Muscle layer of colon (tissue), 2 donors: Measurements from ENCODE around the gene CDH5.

ENCODE experiments used
- H3K27ac ChIP-seq: one replicate; pipeline ENCODE4 v1.7.0; 2013; ENCODE audit warnings: low read depth, mild to moderate bottlenecking, low read length, moderate library complexity
- H3K27me3 ChIP-seq, 2 donors: one replicate each; pipeline ENCODE4 v1.7.0; 2013; ENCODE audit warnings: low read length in 2 of 2, mild to moderate bottlenecking in 2 of 2; ENCODE audit not compliant: insufficient read depth in 2 of 2, control insufficient read depth in 1 of 2
- H3K36me3 ChIP-seq: one replicate; pipeline ENCODE4 v1.7.0; 2013; ENCODE audit warnings: mild to moderate bottlenecking, low read length; ENCODE audit not compliant: insufficient read depth
- H3K4me1 ChIP-seq: one replicate; pipeline ENCODE4 v1.7.0; 2013; ENCODE audit warnings: mild to moderate bottlenecking, low read length; ENCODE audit not compliant: insufficient read depth
- H3K4me3 ChIP-seq, 2 donors: one replicate each; pipeline ENCODE4 v1.7.0; 2013; ENCODE audit warnings: low read length in 2 of 2, low read depth in 1 of 2, mild to moderate bottlenecking in 1 of 2, moderate library complexity in 1 of 2
- H3K9ac ChIP-seq: one replicate; pipeline ENCODE4 v1.7.0; 2013; ENCODE audit warnings: low read length
- H3K9me3 ChIP-seq: one replicate; pipeline ENCODE4 v1.7.0; 2013; ENCODE audit warnings: mild to moderate bottlenecking, low read length
- donor health status: abdominal sarcoma.
- donor health status: Adenocarcinoma of cecum.

Gene CDH5

DNA sequence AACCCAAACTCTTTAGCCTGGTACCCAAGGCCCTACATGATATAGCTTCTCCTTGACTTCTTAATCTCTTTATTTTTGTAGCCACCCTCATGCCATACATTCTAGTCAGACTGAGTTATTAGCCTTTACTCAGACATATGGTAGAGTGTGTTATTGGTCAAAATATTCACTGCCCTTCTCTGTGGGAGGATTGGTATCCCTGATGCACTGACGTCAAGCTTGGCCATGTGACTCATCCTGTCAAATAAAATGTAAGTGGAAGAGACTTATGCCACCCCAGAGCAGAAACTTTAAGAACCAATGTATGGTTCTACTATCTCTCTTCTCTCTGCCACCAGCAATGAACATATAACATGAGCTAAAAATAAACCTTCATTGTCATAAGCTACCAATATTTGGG, 48.4 kb downstream of the CDH5 start:
- Histone ChIP-seq H3K27me3 (no peaks in the 10 kb centered on the region), H3K9me3 (no peaks in the 10 kb centered on the region), H3K4me3 (no peak overlapping the region), H3K36me3 (no peaks in the 10 kb centered on the region), H3K27ac (no peak overlapping the region), H3K9ac (no peak overlapping the region), H3K4me1 (no peaks in the 10 kb centered on the region)

DNA sequence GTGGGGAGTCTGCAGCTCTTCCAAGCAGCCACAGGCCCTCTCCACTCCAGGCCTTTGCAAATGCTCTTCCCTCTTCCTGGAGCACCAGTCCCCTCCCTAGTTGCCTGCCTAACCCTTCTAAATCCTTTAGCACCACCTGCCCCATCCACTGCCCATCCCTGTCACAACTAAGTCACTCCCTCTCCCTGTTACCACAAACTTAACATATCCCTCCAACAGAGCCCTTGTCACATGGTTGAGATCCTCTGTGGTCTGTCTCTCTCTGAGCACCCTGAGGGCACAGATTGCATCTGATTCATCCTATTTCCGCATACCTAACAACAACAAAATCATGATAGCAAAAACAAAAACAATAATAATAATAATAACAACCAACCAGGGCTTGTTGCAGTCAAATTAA, 49.6 kb downstream of the CDH5 start:
- Histone ChIP-seq H3K36me3 (no peaks in the 10 kb centered on the region), H3K4me3 (no peak overlapping the region), H3K27me3 (no peaks in the 10 kb centered on the region), H3K9me3 (no peaks in the 10 kb centered on the region), H3K4me1 (no peaks in the 10 kb centered on the region), H3K27ac (no peak overlapping the region), H3K9ac (no peak overlapping the region)

DNA sequence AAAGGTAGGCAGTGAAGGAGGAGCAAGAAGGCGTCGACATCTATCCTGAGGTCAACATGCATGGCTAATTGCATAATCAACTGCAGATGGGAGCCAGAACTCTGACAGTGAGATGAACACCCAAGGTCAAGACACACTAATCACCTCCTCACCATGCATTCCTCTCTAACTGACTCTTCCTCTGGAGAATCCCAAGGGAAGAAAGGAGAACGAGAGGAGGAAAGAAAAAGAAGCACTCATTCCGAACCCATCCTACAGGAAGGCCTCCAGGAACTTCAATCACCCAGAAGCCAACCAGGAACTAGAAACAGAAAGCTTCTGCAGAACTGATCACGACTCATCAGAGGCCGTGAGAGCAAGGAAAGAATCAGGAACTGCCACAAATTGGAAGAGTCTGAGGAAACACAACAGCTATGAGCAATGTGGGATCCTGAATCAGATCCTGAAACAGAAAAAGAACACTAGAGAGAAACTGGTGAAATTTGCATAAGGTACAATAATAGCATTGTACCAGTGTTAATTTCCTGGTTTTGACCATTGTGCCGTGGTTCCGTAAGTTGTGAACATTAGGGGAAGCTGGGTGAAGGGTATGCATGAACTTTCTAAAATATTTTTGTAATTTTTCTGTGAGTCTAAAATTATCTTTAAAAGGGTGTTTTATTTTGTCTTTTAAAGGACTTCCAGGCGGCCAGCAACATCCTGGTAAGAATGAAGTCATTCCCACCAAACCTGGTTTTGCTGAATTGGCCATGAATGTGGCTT, 50.6 kb downstream of the CDH5 start:
- no peaks in the 10 kb centered on the region for H3K9me3 ChIP-seq
- H3K4me3 ChIP-seq = no peak overlapping the region
- no peak overlapping the region for H3K27ac ChIP-seq
- H3K36me3 ChIP-seq = no peaks in the 10 kb centered on the region
- no peaks in the 10 kb centered on the region for H3K4me1 ChIP-seq
- no peaks in the 10 kb centered on the region for H3K27me3 ChIP-seq
- no peak overlapping the region for H3K9ac ChIP-seq

DNA sequence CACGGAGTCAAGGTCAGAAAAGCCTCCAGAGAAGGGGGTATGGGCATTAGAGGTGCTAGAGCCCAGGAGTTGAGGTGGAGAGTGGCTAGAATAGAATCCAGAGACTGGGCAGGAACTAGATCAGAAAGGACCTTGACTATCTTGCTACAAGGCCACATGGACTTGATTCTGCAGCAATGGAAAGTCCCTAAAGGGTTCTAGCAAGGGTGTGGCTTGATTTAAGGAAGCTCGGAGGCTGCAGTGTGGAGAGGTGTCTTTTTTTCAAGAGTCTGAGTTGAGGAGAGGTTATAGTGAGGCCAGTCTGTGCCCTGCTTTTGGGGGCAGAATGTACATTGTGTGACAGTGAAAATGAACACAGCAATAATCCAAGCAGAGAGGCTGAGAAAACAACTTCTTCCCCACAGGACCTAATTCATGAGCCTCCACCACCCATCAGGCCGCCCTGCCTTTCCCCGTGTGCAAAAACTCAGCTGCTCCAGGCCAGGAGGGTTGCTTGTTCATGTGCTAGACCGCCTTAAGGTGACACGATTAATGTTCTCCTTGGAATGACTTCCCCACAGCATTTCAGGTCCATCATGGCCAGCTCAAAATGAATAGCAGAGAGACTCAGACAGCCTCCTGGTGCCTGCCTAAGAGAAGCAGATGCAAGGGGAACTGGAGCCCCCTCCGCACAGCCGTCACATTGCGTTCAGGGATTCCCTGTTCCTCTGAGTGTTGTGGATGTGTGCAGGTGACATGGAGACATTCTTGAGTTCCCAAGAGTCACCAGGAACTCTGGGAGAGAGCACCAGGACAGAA, 51.9 kb downstream of the CDH5 start:
- H3K27me3 ChIP-seq = no peaks in the 10 kb centered on the region
- no peaks in the 10 kb centered on the region for H3K4me1 ChIP-seq
- H3K27ac ChIP-seq = no peak overlapping the region
- H3K4me3 ChIP-seq = no peak overlapping the region
- H3K9me3 ChIP-seq = no peaks in the 10 kb centered on the region
- no peaks in the 10 kb centered on the region for H3K36me3 ChIP-seq
- H3K9ac ChIP-seq = no peak overlapping the region

DNA sequence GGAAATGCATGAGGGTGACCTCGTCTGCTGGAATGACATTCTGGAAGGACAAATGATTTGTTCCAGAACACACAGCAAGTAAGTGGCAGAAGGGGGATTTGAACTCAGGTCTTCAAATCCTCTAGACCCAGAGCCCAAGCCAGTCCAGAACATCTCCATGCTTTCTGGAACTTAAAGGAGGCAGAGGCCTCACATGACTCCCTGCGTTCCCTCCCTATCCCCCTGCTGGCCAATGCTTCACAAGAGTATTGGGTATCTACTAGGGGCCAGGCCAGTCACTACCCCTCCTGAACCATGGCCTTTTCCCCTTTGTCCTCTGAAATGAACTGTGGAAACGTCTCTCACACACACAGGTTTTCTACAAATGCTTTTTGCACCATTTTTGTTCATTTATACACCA, 53.0 kb downstream of the CDH5 start:
- no peaks in the 10 kb centered on the region for H3K9me3 ChIP-seq
- no peaks in the 10 kb centered on the region for H3K4me1 ChIP-seq
- H3K36me3 ChIP-seq = no peaks in the 10 kb centered on the region
- H3K9ac ChIP-seq = no peak overlapping the region
- H3K27ac ChIP-seq = no peak overlapping the region
- no peak overlapping the region for H3K4me3 ChIP-seq
- H3K27me3 ChIP-seq = no peaks in the 10 kb centered on the region

DNA sequence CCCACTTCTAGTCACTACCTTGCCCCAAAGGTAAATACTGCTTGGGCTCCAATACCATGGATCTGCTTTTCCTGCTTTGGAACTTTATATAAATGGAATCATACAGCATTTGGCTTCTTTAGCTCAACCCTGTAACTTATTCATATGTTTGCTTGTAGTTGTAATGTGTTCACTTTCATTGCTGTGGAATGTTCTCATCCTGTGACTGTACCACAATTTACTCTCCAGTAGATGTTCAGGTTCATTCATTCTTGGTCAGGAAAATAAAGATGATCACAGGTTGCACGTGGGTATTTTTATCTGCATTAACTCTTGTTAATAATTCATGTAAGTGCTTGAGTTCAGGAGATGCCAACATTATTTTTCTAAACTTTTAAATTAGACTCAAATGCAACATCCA, 53.9 kb downstream of the CDH5 start:
- H3K27ac ChIP-seq = no peak overlapping the region
- no peak overlapping the region for H3K4me3 ChIP-seq
- H3K36me3 ChIP-seq = no peaks in the 10 kb centered on the region
- H3K27me3 ChIP-seq = peaks cover 0 to 6% of the 10 kb centered on the region in 2 donors
- H3K9me3 ChIP-seq = no peaks in the 10 kb centered on the region
- H3K4me1 ChIP-seq = no peaks in the 10 kb centered on the region
- H3K9ac ChIP-seq = no peak overlapping the region

DNA sequence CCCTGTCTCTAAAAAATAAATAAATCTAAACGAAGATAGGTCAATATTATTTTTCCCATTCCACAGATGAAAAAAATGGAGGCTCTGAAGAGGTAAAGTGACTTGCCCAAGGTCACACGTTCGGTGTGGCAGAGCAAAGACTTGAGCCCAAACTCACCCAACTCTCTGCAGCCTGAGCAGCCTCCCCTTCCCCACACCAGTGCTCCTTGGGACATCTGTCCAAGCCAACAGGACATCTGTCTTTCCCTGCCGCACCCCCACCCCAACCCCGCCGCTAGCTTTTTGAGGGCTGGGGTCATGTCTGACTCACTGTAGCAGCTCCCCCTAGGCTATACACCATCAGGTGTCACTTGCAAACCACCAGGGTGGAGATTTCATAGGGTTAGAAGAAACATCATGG, 55.4 kb downstream of the CDH5 start:
- H3K9ac ChIP-seq = no peak overlapping the region
- H3K27ac ChIP-seq = no peak overlapping the region
- no peaks in the 10 kb centered on the region for H3K9me3 ChIP-seq
- peaks cover 4% of the 10 kb centered on the region for H3K4me1 ChIP-seq
- H3K27me3 ChIP-seq = peaks cover 10 to 17% of the 10 kb centered on the region in 2 donors
- no peaks in the 10 kb centered on the region for H3K36me3 ChIP-seq
- no peak overlapping the region for H3K4me3 ChIP-seq

DNA sequence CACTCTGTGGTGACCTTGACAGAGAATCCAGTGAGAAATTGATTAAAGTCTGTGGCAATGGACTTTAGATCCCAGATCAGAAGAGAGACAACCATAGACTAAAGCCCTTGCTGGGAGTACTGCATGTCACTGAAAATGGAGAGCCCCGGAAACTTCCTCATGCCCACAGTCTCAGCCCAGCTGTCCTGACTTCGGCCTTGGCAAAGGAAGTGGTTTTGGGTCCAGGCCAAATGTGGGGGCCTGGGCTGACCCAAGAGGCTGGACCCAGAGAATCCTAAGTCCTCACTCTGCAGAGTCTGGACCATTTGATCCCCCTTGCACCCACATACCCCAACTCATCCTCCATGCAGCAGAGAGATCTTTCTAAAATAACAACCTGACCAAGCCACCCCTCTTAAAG, 55.9 kb downstream of the CDH5 start:
- no peak overlapping the region for H3K4me3 ChIP-seq
- H3K27me3 ChIP-seq = peaks cover 10 to 17% of the 10 kb centered on the region in 2 donors
- H3K9me3 ChIP-seq = no peaks in the 10 kb centered on the region
- H3K27ac ChIP-seq = no peak overlapping the region
- H3K4me1 ChIP-seq = peaks cover 4% of the 10 kb centered on the region
- no peak overlapping the region for H3K9ac ChIP-seq
- H3K36me3 ChIP-seq = no peaks in the 10 kb centered on the region

DNA sequence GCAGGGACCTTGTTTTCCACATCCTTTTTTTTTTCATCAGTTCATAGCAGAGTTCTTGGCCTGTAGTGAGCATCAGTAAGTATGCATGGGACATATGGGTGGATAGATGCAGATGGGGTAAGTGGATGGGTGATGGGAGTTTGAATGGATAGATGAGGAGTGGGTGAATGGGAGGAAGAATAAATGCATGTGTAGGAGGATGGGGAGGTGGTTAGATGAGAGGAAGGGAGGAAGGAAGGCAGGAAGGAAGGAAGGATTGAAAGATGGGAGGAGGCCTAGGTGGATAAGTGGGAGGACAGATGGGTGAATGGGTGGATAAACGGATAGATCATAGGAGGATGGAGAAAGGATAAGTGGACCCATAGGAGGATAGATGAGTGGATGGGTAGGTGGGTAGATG, 56.7 kb downstream of the CDH5 start:
- no peak overlapping the region for H3K9ac ChIP-seq
- H3K9me3 ChIP-seq = no peaks in the 10 kb centered on the region
- H3K4me1 ChIP-seq = peaks cover 4% of the 10 kb centered on the region
- H3K27me3 ChIP-seq = peaks cover 12 to 24% of the 10 kb centered on the region in 2 donors
- no peak overlapping the region for H3K4me3 ChIP-seq
- no peak overlapping the region for H3K27ac ChIP-seq
- no peaks in the 10 kb centered on the region for H3K36me3 ChIP-seq

DNA sequence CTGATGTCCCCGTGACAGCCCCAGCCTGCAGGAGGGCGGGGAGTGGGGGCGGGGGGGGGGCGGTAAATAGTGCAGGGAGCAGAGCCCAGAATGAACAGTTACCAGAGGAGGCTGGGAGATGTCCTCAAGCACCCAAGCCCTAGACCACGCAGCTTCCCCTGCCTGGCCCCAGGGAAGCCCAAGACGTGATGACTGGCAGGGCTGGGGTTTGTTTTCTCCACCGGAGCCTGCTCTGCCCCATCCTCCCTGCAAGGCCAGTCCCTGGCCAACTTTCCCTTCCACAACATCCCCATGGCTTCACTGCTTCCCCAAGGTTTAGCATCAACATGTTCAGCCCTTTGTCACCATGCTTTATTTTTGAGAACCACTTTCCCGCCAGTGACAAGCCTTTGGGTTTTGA, 59.2 kb downstream of the CDH5 start:
- Histone ChIP-seq H3K4me3 (no peak overlapping the region), H3K9me3 (no peaks in the 10 kb centered on the region), H3K36me3 (no peaks in the 10 kb centered on the region), H3K27ac (no peak overlapping the region), H3K4me1 (peaks cover 4% of the 10 kb centered on the region), H3K9ac (no peak overlapping the region), H3K27me3 (peaks cover 22 to 45% of the 10 kb centered on the region in 2 donors)

DNA sequence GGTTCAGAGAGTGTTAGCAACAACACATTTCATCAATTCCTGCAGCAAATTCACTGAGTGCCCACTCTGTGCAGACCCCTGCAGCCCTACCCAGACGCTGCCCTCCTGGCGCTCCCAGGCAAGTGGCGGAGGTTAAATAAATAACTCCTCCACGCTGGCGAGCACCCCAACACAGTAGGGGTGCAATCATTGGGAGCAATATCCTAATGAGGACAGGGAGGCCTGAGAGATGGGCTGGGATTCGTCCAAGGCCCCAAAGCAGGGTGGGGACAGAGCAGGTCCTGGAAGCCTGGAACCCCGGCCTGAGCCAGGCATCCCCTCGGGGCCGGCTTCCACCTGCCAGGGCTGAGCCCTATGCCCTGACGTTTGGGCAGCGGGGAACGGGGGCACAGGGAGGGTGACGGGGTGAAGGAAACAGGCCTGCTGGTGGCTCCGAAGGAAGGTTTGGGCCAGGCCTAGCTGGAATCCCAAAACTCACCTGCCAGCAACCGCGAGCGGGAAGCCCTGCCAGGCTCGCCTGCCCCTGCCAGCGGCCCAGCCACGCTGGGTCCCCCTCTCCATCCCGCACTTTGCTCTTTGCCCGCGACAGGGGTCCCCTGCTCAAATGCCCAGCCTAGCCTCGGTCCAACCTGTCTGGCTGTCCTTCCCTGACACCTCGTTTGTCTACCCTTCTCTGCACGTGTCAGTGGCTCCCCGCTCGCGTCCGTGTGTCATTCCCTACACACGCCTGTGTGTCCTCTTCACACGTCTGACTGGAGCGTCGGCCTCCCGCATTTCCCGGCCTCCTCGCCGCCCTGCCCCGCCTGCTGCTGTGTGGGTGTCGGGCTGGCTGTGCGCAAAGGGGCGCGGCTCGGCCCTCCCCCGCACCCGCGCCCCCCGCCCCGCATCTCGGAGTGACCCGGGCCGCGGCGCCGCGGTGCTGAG, 59.9 kb downstream of the CDH5 start:
- peak overlapping the region in 1 of 2 donors; percentile 1 for H3K4me3 ChIP-seq
- H3K4me1 ChIP-seq = peaks cover 4% of the 10 kb centered on the region
- H3K36me3 ChIP-seq = no peaks in the 10 kb centered on the region
- no peak overlapping the region for H3K27ac ChIP-seq
- H3K27me3 ChIP-seq = peaks cover 22 to 45% of the 10 kb centered on the region in 2 donors
- H3K9ac ChIP-seq = no peak overlapping the region
- H3K9me3 ChIP-seq = no peaks in the 10 kb centered on the region
